OCI-LY3 (cell line): ENCODE results near the gene DIP2C.

Experiments used
- CTCF ChIP-seq: fragments of 200-600, 300-600 bp; sonication (generic); IDR thresholded peaks from 2 replicates; pipeline ENCODE4 v1.5.1; 2014; ENCODE audit warnings: antibody characterized with exemption, low read length, low read depth
- EZH2phosphoT487 ChIP-seq: fragments of 200-600 bp; shearing (Covaris generic); IDR thresholded peaks from 2 replicates; pipeline ENCODE4 v1.6.1; 2018; ENCODE audit warnings: antibody characterized with exemption, mixed run types, low read depth

- TF ChIP-seq CTCF (no peak), EZH2phosphoT487 (no peak)
Measured at GRCh38 chr10:340646-341045, 348.8 kb downstream of the DIP2C start.
